HCT116 (cell line): ENCODE data around the gene BCAS4. TPM values are rescaled to one million over a fixed set of nuclear protein-coding genes. Genes with fewer than 3 reads are reported as not detected.
"Not testable (repeated sequence)": the region's sequence is repeated elsewhere in the genome, so short reads cannot be mapped to it uniquely, and the experiment has no call there.

ENCODE experiments used
- ATAC-seq: fragments of 200-7000 bp; cut with Tn5 transposase; 2 replicates; pipeline ENCODE4 v1.9.1; 2020; ENCODE audit warnings: mild to moderate bottlenecking, moderate library complexity
- BruUV-seq: library from RNA; stranded (reverse); fragments of 400-500 nt; replicated peaks from 2 replicates; lab custom pipeline; 2021; lab: Mats Ljungman, UMichigan
- CTCF ChIA-PET: fragments of 300-600 bp; sonication (Branson Sonifier 250); formaldehyde crosslinking; loops from one replicate; lab custom pipeline; 2021; ENCODE audit warnings: antibody characterized with exemption; lab: Charles Lee
- POLR2A ChIA-PET: fragments of 300-600, 350-600 bp; sonication (Branson Sonifier 250); formaldehyde crosslinking; loops from one replicate; lab custom pipeline; 2021; ENCODE audit warnings: antibody characterized with exemption; lab: Charles Lee
- RAD21 ChIA-PET, 2 experiments: fragments of 300-600 bp; sonication (Branson Sonifier 250); formaldehyde crosslinking; loops; one replicate each; lab custom pipeline; 2023; ENCODE audit warnings: low total read pairs in 2 of 2; ENCODE audit not compliant: uncharacterized antibody in 2 of 2, unreplicated experiment in 2 of 2, low non-redundant PET in 1 of 2; lab: Charles Lee
- DNase-seq: peaks from one replicate; pipeline ENCODE4 v3.0.0-alpha.2; 2010; ENCODE audit warnings: low read depth, low spot score
- H2AFZ ChIP-seq: fragments of 200-600 bp; shearing (Covaris generic), sonication (generic); 2 replicates; pipeline ENCODE4 v1.6.1; 2017; ENCODE audit warnings: low read depth, mixed run types, mixed read lengths, antibody characterized with exemption, low read length; ENCODE audit not compliant: poor library complexity, severe bottlenecking
- H3K27ac ChIP-seq: 2 replicates; pipeline ENCODE4 v1.5.1; 2012; ENCODE audit warnings: low read depth, low read length
- H3K27me3 ChIP-seq: fragments of 200-600 bp; sonication (generic); 2 replicates; pipeline ENCODE4 v1.6.1; 2016; ENCODE audit warnings: mixed run types, low read length, mixed read lengths; ENCODE audit not compliant: insufficient read depth
- H3K36me3 ChIP-seq, 2 experiments: fragments of 200-500 bp in 1 of 2; fragments of 200-600 bp in 1 of 2; sonication (Bioruptor generic) in 1 of 2; sonication (generic) in 1 of 2; 2 replicates each; pipeline versions ENCODE4 v1.5.1 to v1.6.1; 2014 to 2016; ENCODE audit warnings: low read length in 2 of 2, inconsistent platforms in 1 of 2, mixed read lengths in 1 of 2, mixed run types in 1 of 2; ENCODE audit not compliant: insufficient read depth in 2 of 2, control insufficient read depth in 1 of 2
- H3K4me1 ChIP-seq, 2 experiments: fragments of 200-600 bp in 1 of 2; sonication (generic) in 1 of 2; 2 replicates each; pipeline versions ENCODE4 v1.5.1 to v1.6.1; 2012 to 2017; ENCODE audit warnings: low read length in 2 of 2, inconsistent platforms in 1 of 2, mild to moderate bottlenecking in 1 of 2, mixed read lengths in 1 of 2, mixed run types in 1 of 2, moderate library complexity in 1 of 2; ENCODE audit not compliant: insufficient read depth in 2 of 2, control insufficient read depth in 1 of 2
- H3K4me2 ChIP-seq: fragments of 200-600 bp; sonication (generic); 2 replicates; pipeline ENCODE4 v1.6.1; 2017; ENCODE audit warnings: mixed run types, low read length, mixed read lengths
- H3K4me3 ChIP-seq, 2 experiments: fragments of 200-600 bp in 1 of 2; sonication (generic) in 1 of 2; replicated peaks in 1 of 2; 2 replicates each; pipeline ENCODE4 v1.5.1; 2011 to 2016; ENCODE audit warnings: low read length in 2 of 2, control low read depth in 1 of 2, low read depth in 1 of 2, mild to moderate bottlenecking in 1 of 2, mixed read lengths in 1 of 2, mixed run types in 1 of 2
- H3K79me2 ChIP-seq: fragments of 200-600 bp; sonication (generic); 2 replicates; pipeline ENCODE4 v1.6.1; 2017; ENCODE audit warnings: mild to moderate bottlenecking, mixed run types, low read length, moderate library complexity, mixed read lengths; ENCODE audit not compliant: insufficient read depth
- H3K9ac ChIP-seq: fragments of 200-600 bp; sonication (generic); 2 replicates; pipeline ENCODE4 v1.6.1; 2016; ENCODE audit warnings: low read length, mixed read lengths
- H3K9me2 ChIP-seq: fragments of 200-600 bp; sonication (generic), shearing (Covaris generic); 2 replicates; pipeline ENCODE4 v1.6.1; 2017; ENCODE audit warnings: mixed run types, mild to moderate bottlenecking, moderate library complexity; ENCODE audit not compliant: insufficient read depth
- H3K9me3 ChIP-seq, 2 experiments: fragments of 200-500 bp in 1 of 2; fragments of 200-600 bp in 1 of 2; sonication (Bioruptor generic) in 1 of 2; sonication (generic) in 1 of 2; 2 replicates each; pipeline ENCODE4 v1.6.1; 2014 to 2017; ENCODE audit warnings: low read length in 2 of 2, mixed read lengths in 2 of 2, inconsistent platforms in 1 of 2, low read depth in 1 of 2, mild to moderate bottlenecking in 1 of 2, mixed run types in 1 of 2, moderate library complexity in 1 of 2; ENCODE audit not compliant: control insufficient read depth in 1 of 2, insufficient read depth in 1 of 2
- H4K20me1 ChIP-seq: fragments of 200-600 bp; sonication (generic), shearing (Covaris generic); 2 replicates; pipeline ENCODE4 v1.6.1; 2017; ENCODE audit warnings: mixed run types, mild to moderate bottlenecking, moderate library complexity; ENCODE audit not compliant: insufficient read depth
- ATF3 ChIP-seq: IDR thresholded peaks from 2 replicates; pipeline ENCODE4 v1.6.1; 2012
- CEBPB ChIP-seq: IDR thresholded peaks from 2 replicates; pipeline ENCODE4 v1.6.1; 2012; ENCODE audit warnings: low read depth
- CTCF ChIP-seq, 3 experiments: fragments of 200-600 bp in 1 of 3; sonication (generic) in 1 of 3; IDR thresholded peaks in 2 of 3; conservative IDR thresholded peaks in 1 of 3; 2 replicates each; pipeline ENCODE4 v1.5.1; 2012 to 2017; ENCODE audit warnings: low read depth in 2 of 3, low read length in 2 of 3, antibody characterized with exemption in 1 of 3, borderline replicate concordance in 1 of 3, control low read depth in 1 of 3, mild to moderate bottlenecking in 1 of 3, mixed read lengths in 1 of 3, mixed run types in 1 of 3, moderate library complexity in 1 of 3; ENCODE audit not compliant: insufficient read depth in 1 of 3
- EGR1 ChIP-seq: IDR thresholded peaks from 2 replicates; pipeline ENCODE4 v1.6.1; 2012; ENCODE audit warnings: low read depth
- ELF1 ChIP-seq: IDR thresholded peaks from 2 replicates; pipeline ENCODE4 v1.6.1; 2012; ENCODE audit warnings: low read depth, borderline replicate concordance
- EZH2phosphoT487 ChIP-seq: fragments of 200-600 bp; IDR thresholded peaks from 2 replicates; pipeline ENCODE4 v1.6.1; 2018; ENCODE audit warnings: antibody characterized with exemption, borderline replicate concordance
- FOSL1 ChIP-seq: IDR thresholded peaks from 2 replicates; pipeline ENCODE4 v1.6.1; 2012; ENCODE audit warnings: low read depth
- JUND ChIP-seq: IDR thresholded peaks from 2 replicates; pipeline ENCODE4 v1.6.1; 2012
- POLR2A ChIP-seq: IDR thresholded peaks from 2 replicates; pipeline ENCODE4 v1.7.0; 2011; ENCODE audit warnings: borderline replicate concordance; ENCODE audit not compliant: insufficient read depth, insufficient read length; ENCODE audit errors: extremely low read depth
- RAD21 ChIP-seq: IDR thresholded peaks from 2 replicates; pipeline ENCODE4 v1.6.1; 2012; ENCODE audit warnings: low read depth, mild to moderate bottlenecking
- SIN3A ChIP-seq: IDR thresholded peaks from 2 replicates; pipeline ENCODE4 v1.6.1; 2012; ENCODE audit warnings: low read depth
- SP1 ChIP-seq: IDR thresholded peaks from 2 replicates; pipeline ENCODE4 v1.6.1; 2012; ENCODE audit warnings: low read depth
- SRF ChIP-seq: IDR thresholded peaks from 2 replicates; pipeline ENCODE4 v1.6.1; 2012; ENCODE audit warnings: low read depth
- TCF7L2 ChIP-seq: IDR thresholded peaks from 2 replicates; pipeline ENCODE4 v1.7.0; 2011; ENCODE audit warnings: borderline replicate concordance, inconsistent platforms; ENCODE audit not compliant: insufficient read depth, insufficient read length; ENCODE audit errors: extremely low read depth
- YY1 ChIP-seq: IDR thresholded peaks from 2 replicates; pipeline ENCODE4 v1.6.1; 2011; ENCODE audit warnings: low read length, low read depth, moderate library complexity, mild to moderate bottlenecking; ENCODE audit not compliant: insufficient replicate concordance; ENCODE audit errors: extremely low read depth
- ZBTB33 ChIP-seq: IDR thresholded peaks from 2 replicates; pipeline ENCODE4 v1.6.1; 2011; ENCODE audit warnings: mild to moderate bottlenecking, low read length, moderate library complexity; ENCODE audit not compliant: insufficient replicate concordance; ENCODE audit errors: extremely low read depth
- intact Hi-C: fragments of 100-400 bp; cut with micrococcal nuclease; formaldehyde crosslinking; loops from 2 replicates; pipeline ENCODE4 v1.10.0; 2022
- total RNA-seq: library from RNA; stranded (reverse); gene quantifications from one replicate; pipeline ENCODE4 v1.2.1, GENCODE V29; 2021; ENCODE audit not compliant: unreplicated experiment
- TF ChIP-seq, protein P1 (sequence below): IDR thresholded peaks from 2 replicates; pipeline ENCODE4 v1.6.1; 2012

BCAS4 gene
- total RNA-seq, 1 experiment from 2014 or later: 18.9 TPM

DNA sequence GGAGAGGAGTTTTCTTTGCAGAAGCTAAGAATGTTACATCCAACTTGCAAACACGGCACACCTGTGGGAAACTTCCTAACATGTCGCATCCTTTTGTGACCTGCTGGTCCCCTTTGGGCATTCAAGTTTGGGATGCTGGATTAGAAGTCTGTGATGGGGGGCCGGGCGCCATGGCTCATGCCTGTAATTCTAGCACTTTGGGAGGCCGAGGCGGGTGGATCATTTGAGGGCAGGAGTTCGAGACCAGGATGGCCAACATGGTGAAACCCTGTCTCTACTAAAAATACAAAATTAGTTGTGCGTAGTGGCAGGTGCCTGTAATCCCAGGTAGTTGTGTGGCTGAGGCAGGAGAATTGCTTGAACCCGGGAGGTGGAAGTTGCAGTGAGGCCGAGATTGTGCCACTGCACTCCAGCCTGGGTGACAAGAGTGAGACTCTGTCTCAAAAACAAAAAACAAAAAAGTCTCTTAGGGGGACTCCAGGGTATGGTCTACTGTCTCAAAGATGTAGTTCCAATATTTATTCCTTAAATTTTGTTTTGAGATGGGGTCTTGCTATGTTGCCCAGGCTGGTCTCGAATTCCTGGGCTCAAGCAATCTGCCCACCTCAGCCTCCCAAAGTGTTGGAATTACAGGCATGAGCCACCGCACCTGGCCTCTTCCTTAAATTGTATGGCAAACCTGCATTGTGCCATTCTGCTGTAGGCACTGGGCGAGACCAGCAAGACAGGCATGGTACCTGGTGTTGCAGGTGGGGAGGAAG, 6.3 kb downstream of the BCAS4 start:
- DNase-seq, H3K4me3 ChIP-seq, H3K4me2 ChIP-seq, H3K9me3 ChIP-seq, H3K27me3 ChIP-seq, POLR2A ChIA-PET, H3K4me1 ChIP-seq, H4K20me1 ChIP-seq, H2AFZ ChIP-seq, RAD21 ChIA-PET, intact Hi-C loops, ATAC-seq, BruUV-seq, H3K36me3 ChIP-seq, H3K79me2 ChIP-seq, H3K9me2 ChIP-seq, H3K9ac ChIP-seq, H3K27ac ChIP-seq: not testable (repeated sequence)
- CTCF ChIA-PET: interaction anchor here (0.9 to 1.3 kb wide), 2 partner anchors 8 to 17 kb away, joined by 3 to 6 read pairs; no protein-coding TSS in a partner anchor

- H3K27me3 ChIP-seq: no peaks in the 10 kb centered on the region
- no peaks in the 10 kb centered on the region for H4K20me1 ChIP-seq
- RAD21 ChIA-PET: no interaction called here
- no peak overlapping the region for H3K4me2 ChIP-seq
- no peaks in the 10 kb centered on the region for H3K4me1 ChIP-seq
- no peak for TF ChIP-seq ELF1
- TF ChIP-seq RAD21: no peak
- TF ChIP-seq POLR2A: no peak
- no peak for TF ChIP-seq EZH2phosphoT487
- no peak for TF ChIP-seq YY1
- TF ChIP-seq CTCF (IDR thresholded peaks at IDR 0.05 in 2 of 3, conservative IDR thresholded peaks at IDR 0.05 in 1 of 3; ENCODE audit: borderline replicate concordance in 1 of 3, insufficient read depth in 1 of 3, low read depth in 2 of 3, low read length in 2 of 3): no peak
- no peak for TF ChIP-seq ZBTB33
- TF ChIP-seq, protein P1, sequence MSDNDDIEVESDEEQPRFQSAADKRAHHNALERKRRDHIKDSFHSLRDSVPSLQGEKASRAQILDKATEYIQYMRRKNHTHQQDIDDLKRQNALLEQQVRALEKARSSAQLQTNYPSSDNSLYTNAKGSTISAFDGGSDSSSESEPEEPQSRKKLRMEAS: no peak
- TF ChIP-seq SP1: no peak
- no peak for TF ChIP-seq ATF3
- TF ChIP-seq EGR1: no peak
- TF ChIP-seq JUND: no peak
- TF ChIP-seq CEBPB: no peak
- TF ChIP-seq SIN3A: no peak
- no peak for TF ChIP-seq TCF7L2
- TF ChIP-seq SRF: no peak
- no peak for TF ChIP-seq FOSL1
- intact Hi-C loops: no loop called here
- POLR2A ChIA-PET: no interaction called here
- H3K27ac ChIP-seq: no peak overlapping the region
- ATAC-seq (no peak), DNase-seq (no peak)
- H3K9me2 ChIP-seq: no peaks in the 10 kb centered on the region
- H3K9me3 ChIP-seq: no peaks in the 10 kb centered on the region
- CTCF ChIA-PET: interaction anchor here (0.9 to 1.3 kb wide), 2 partner anchors 8 to 17 kb away, joined by 3 to 6 read pairs; no protein-coding TSS in a partner anchor
- H3K4me3 ChIP-seq: no peak overlapping the region
- BruUV-seq: no TSS peak
- no peak overlapping the region for H2AFZ ChIP-seq
- H3K9ac ChIP-seq: no peak overlapping the region
- no peaks in the 10 kb centered on the region for H3K79me2 ChIP-seq
- no peaks in the 10 kb centered on the region for H3K36me3 ChIP-seq
Measured at GRCh38 chr20:50801747-50802125, 6.9 kb downstream of the BCAS4 start.
